Liver (tissue), 3 donors: ENCODE measurements around the gene NAP1L1.

Experiments
- ATF3 ChIP-seq: IDR thresholded peaks from 2 replicates; pipeline ENCODE4 v1.6.1; 2016; ENCODE audit warnings: antibody characterized with exemption
- CTCF ChIP-seq: fragments of 150-350 bp; IDR thresholded peaks from 2 replicates; pipeline ENCODE4 v1.5.1; 2017; ENCODE audit warnings: improper control_type of control experiment, low read depth, low read length; ENCODE audit not compliant: missing input control
- EGR1 ChIP-seq, 2 donors: IDR thresholded peaks; 2 replicates each; pipeline ENCODE4 v1.6.1; 2016 to 2018; ENCODE audit warnings: antibody characterized with exemption in 2 of 2, low read depth in 2 of 2
- JUND ChIP-seq, 2 donors: IDR thresholded peaks; 2 replicates each; pipeline ENCODE4 v1.6.1; 2016; ENCODE audit warnings: antibody characterized with exemption in 2 of 2
- NR2F2 ChIP-seq: IDR thresholded peaks from 2 replicates; pipeline ENCODE4 v1.6.1; 2016; ENCODE audit warnings: antibody characterized with exemption
- RXRA ChIP-seq, 2 donors: IDR thresholded peaks; 2 replicates each; pipeline ENCODE4 v1.6.1; 2017 to 2018; ENCODE audit warnings: antibody characterized with exemption in 2 of 2, mild to moderate bottlenecking in 1 of 2
- TAF1 ChIP-seq: conservative IDR thresholded peaks from 2 replicates; pipeline ENCODE4 v1.6.1; 2016; ENCODE audit warnings: antibody characterized with exemption, mild to moderate bottlenecking
- ZBTB33 ChIP-seq: IDR thresholded peaks from 2 replicates; pipeline ENCODE4 v1.6.1; 2016; ENCODE audit warnings: antibody characterized with exemption
- TF ChIP-seq, protein P1 (sequence below): IDR thresholded peaks from 2 replicates; pipeline ENCODE4 v1.6.1; 2016; ENCODE audit warnings: antibody characterized with exemption, mild to moderate bottlenecking
- TF ChIP-seq, protein P2 (sequence below): IDR thresholded peaks from 2 replicates; pipeline ENCODE4 v1.6.1; 2016; ENCODE audit warnings: antibody characterized with exemption
- donor health status: healthy.
- donor health status: healthy.

- TF ChIP-seq CTCF: no peak
- TF ChIP-seq RXRA (IDR thresholded peaks at IDR 0.05): no peak
- TF ChIP-seq, protein P1, sequence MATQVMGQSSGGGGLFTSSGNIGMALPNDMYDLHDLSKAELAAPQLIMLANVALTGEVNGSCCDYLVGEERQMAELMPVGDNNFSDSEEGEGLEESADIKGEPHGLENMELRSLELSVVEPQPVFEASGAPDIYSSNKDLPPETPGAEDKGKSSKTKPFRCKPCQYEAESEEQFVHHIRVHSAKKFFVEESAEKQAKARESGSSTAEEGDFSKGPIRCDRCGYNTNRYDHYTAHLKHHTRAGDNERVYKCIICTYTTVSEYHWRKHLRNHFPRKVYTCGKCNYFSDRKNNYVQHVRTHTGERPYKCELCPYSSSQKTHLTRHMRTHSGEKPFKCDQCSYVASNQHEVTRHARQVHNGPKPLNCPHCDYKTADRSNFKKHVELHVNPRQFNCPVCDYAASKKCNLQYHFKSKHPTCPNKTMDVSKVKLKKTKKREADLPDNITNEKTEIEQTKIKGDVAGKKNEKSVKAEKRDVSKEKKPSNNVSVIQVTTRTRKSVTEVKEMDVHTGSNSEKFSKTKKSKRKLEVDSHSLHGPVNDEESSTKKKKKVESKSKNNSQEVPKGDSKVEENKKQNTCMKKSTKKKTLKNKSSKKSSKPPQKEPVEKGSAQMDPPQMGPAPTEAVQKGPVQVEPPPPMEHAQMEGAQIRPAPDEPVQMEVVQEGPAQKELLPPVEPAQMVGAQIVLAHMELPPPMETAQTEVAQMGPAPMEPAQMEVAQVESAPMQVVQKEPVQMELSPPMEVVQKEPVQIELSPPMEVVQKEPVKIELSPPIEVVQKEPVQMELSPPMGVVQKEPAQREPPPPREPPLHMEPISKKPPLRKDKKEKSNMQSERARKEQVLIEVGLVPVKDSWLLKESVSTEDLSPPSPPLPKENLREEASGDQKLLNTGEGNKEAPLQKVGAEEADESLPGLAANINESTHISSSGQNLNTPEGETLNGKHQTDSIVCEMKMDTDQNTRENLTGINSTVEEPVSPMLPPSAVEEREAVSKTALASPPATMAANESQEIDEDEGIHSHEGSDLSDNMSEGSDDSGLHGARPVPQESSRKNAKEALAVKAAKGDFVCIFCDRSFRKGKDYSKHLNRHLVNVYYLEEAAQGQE: no peak
- no peak for TF ChIP-seq ZBTB33
- no peak for TF ChIP-seq JUND (IDR thresholded peaks at IDR 0.05)
- no peak for TF ChIP-seq NR2F2
- no peak for TF ChIP-seq TAF1
- TF ChIP-seq EGR1 (IDR thresholded peaks at IDR 0.05; ENCODE audit: low read depth in 2 of 2): no peak
- TF ChIP-seq, protein P2, sequence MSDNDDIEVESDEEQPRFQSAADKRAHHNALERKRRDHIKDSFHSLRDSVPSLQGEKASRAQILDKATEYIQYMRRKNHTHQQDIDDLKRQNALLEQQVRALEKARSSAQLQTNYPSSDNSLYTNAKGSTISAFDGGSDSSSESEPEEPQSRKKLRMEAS: no peak
- TF ChIP-seq ATF3: no peak
These were observed 54.0 kb downstream of the NAP1L1 start for GRCh38 chr12:76030341-76031080.
